ENCODE results near the gene KLHL30. TPM values are rescaled to one million over a fixed set of nuclear protein-coding genes. Genes with fewer than 3 reads are reported as not detected.
A peak's percentile ranks its signal among the peaks of the same experiment; 100 is the strongest.

KLHL30 gene, protein sequence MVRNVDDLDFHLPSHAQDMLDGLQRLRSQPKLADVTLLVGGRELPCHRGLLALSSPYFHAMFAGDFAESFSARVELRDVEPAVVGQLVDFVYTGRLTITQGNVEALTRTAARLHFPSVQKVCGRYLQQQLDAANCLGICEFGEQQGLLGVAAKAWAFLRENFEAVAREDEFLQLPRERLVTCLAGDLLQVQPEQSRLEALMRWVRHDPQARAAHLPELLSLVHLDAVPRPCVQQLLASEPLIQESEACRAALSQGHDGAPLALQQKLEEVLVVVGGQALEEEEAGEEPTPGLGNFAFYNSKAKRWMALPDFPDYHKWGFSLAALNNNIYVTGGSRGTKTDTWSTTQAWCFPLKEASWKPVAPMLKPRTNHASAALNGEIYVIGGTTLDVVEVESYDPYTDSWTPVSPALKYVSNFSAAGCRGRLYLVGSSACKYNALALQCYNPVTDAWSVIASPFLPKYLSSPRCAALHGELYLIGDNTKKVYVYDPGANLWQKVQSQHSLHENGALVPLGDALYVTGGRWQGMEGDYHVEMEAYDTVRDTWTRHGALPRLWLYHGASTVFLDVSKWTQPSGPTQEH
- 0.39 TPM for polyA plus RNA-seq (2012; ENCODE audit: insufficient read length, low read depth)

DNA sequence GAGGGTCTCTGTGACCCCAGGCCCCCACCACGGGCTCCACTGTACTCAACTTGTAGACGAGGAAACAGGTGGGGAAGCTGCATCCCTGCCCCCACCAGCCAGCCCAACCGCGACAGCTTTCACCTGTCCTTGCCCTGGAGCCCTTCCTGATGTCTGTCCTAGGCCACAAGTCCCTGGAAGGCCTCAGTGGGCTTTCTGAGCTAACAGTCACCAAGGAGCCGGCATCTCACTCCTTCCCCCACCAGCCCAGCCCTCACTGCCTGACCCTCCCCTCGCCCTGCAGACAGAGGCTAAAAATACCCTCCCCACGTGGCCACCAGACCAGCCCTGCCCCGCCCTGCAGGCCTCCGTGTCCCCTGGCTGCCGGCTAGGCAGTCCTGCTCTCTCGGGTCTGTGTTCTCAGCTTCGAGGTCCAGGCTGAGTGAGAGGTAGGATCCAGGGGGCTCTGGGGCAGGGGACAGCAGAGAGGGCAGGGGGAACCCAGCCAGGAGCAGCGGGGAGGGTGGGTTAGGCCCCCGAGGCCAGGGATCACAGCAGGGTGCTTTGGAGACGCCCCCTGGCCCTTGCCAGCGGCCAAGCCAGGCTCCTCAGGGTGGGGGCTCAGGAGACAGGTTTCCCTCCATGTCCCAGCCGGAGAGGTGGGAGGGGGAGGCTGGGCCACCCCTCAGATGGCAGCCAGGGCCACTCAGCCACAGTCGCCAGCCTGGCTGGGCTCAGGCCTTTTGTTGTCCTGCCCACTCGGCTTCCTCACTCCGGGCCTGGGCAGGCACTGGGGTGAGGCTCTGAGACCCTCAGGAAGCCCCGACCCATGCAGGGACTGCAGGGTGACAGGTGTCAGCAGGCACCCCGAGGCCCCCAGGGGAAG, at the start of gene KLHL30:
Gene KLHL30, plus strand, starts transcription at position 338 of the 865 bp plus-strand sequence. CDS start 2,087 bp downstream, outside the sequence.
- TF ChIP-seq, protein P1, sequence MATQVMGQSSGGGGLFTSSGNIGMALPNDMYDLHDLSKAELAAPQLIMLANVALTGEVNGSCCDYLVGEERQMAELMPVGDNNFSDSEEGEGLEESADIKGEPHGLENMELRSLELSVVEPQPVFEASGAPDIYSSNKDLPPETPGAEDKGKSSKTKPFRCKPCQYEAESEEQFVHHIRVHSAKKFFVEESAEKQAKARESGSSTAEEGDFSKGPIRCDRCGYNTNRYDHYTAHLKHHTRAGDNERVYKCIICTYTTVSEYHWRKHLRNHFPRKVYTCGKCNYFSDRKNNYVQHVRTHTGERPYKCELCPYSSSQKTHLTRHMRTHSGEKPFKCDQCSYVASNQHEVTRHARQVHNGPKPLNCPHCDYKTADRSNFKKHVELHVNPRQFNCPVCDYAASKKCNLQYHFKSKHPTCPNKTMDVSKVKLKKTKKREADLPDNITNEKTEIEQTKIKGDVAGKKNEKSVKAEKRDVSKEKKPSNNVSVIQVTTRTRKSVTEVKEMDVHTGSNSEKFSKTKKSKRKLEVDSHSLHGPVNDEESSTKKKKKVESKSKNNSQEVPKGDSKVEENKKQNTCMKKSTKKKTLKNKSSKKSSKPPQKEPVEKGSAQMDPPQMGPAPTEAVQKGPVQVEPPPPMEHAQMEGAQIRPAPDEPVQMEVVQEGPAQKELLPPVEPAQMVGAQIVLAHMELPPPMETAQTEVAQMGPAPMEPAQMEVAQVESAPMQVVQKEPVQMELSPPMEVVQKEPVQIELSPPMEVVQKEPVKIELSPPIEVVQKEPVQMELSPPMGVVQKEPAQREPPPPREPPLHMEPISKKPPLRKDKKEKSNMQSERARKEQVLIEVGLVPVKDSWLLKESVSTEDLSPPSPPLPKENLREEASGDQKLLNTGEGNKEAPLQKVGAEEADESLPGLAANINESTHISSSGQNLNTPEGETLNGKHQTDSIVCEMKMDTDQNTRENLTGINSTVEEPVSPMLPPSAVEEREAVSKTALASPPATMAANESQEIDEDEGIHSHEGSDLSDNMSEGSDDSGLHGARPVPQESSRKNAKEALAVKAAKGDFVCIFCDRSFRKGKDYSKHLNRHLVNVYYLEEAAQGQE (IDR thresholded peaks at IDR 0.05; ENCODE audit: insufficient read depth in 1 of 2, low read depth in 2 of 2, low read length in 2 of 2) = no peak
- TF ChIP-seq SIN3A (IDR thresholded peaks at IDR 0.05; ENCODE audit: borderline replicate concordance, insufficient read depth, low read length) = no peak
- no peak for TF ChIP-seq TAF1 (IDR thresholded peaks at IDR 0.05; ENCODE audit: borderline replicate concordance, insufficient read depth, low read length)
- TF ChIP-seq POLR2AphosphoS5 (IDR thresholded peaks at IDR 0.05; ENCODE audit: low read depth, low read length) = no peak
- no peak for TF ChIP-seq FOXP2 (optimal IDR thresholded peaks at IDR 0.05; ENCODE audit: borderline replicate concordance, extremely low read depth, extremely low read length, insufficient read depth)

DNA sequence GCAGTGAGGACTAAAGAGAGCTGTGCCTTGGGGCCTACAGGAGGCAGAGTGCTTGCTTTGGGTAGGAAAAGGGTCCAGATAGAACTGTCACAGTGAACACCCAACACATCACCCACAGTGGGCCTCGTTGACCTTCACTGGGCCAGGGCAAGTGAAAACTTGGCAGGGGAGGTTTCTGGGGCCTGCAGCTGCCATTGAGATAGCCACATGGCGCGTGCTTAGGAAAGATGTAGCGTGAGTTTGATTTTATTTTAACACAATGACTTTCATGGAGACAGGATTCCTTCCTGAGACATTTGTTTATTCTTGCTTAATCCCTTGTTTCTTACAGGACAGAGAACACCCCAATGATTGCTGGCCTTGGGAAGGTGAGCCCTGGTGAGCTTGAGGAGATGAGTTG, 47.6 kb upstream of the KLHL30 start:
- no peak for TF ChIP-seq TAF1 (IDR thresholded peaks at IDR 0.05; ENCODE audit: borderline replicate concordance, insufficient read depth, low read length)
- TF ChIP-seq, protein P1 (IDR thresholded peaks at IDR 0.05; ENCODE audit: insufficient read depth in 1 of 2, low read depth in 2 of 2, low read length in 2 of 2) = no peak

DNA sequence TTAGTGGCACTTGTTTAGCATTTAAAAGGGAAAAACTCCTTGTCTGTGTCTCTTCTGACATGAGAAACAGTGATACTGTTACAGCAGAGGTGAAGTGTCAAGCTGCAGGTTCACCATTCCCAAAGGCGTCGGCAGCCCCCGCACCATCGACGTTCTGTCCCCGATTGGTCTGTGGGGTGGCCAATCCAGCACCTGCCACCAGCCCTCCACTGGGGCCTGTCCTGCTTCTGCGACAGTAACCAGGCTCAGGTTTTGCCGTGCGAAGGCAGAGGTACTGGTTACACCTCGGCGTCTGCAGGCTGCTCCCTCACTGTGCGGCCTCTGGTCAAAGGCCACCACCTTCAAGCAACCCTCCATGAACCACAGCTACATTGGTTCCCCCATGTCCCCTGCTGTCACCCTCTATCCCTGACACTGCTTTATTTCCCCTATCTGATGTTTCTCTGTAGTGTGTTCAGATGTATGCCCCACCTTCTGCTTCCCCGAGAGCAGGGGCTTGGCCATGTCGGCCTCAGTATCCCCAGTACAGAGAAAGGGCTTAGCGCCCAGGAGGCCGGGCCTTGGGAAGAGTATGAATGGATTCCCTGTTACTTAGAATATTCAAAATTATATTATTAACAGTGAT, 46.9 kb upstream of the KLHL30 start:
- TF ChIP-seq TAF1 (IDR thresholded peaks at IDR 0.05; ENCODE audit: borderline replicate concordance, insufficient read depth, low read length) = no peak
- TF ChIP-seq, protein P1 (IDR thresholded peaks at IDR 0.05; ENCODE audit: insufficient read depth in 1 of 2, low read depth in 2 of 2, low read length in 2 of 2) = no peak
- TF ChIP-seq POLR2AphosphoS5 (IDR thresholded peaks at IDR 0.05; ENCODE audit: low read depth, low read length) = peak; percentile 27; the same call in 1 of the 2 replicates
- TF ChIP-seq FOXP2 (optimal IDR thresholded peaks at IDR 0.05; ENCODE audit: borderline replicate concordance, extremely low read depth, extremely low read length, insufficient read depth) = no peak
- no peak for TF ChIP-seq SIN3A (IDR thresholded peaks at IDR 0.05; ENCODE audit: borderline replicate concordance, insufficient read depth, low read length)

DNA sequence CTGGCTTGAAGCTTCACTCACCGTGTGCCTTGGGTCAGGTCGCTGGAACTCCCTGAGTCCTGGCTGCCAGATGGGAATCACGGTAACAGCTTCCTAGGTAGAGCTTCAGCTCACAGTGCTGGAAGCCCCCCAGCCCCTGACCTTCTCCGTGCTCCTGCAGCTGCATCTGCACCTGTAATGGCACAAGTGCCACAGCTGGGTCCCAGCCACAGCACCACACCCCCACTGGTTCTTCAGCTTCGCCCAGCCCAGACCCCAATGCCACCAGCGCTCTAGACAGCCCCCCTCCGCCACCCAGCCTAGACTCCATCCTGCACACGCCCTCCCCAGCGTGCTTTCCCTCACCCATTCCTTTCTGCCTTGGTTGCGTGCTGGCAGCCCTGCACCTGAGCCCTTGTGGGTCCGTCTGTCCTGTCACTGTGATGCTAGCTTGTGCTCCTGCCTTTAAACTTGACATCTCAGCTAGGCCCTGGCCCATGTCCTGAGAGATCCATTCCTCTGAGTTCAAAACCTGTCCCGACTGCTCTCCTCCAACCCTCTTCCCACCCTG, 45.9 kb upstream of the KLHL30 start:
- TF ChIP-seq SIN3A (IDR thresholded peaks at IDR 0.05; ENCODE audit: borderline replicate concordance, insufficient read depth, low read length) = no peak
- no peak for TF ChIP-seq POLR2AphosphoS5 (IDR thresholded peaks at IDR 0.05; ENCODE audit: low read depth, low read length)
- TF ChIP-seq, protein P1 (IDR thresholded peaks at IDR 0.05; ENCODE audit: insufficient read depth in 1 of 2, low read depth in 2 of 2, low read length in 2 of 2) = no peak
- TF ChIP-seq FOXP2 (optimal IDR thresholded peaks at IDR 0.05; ENCODE audit: borderline replicate concordance, extremely low read depth, extremely low read length, insufficient read depth) = no peak
- TF ChIP-seq TAF1 (IDR thresholded peaks at IDR 0.05; ENCODE audit: borderline replicate concordance, insufficient read depth, low read length) = no peak

All from PFSK-1 (cell line).